HepG2 (cell line): ENCODE measurements around the gene CNR1.

ENCODE experiments used
- CTCF ChIP-seq: sonication (generic); formaldehyde crosslinking; IDR thresholded peaks from 2 replicates; pipeline ENCODE4 v1.5.0; 2020; ENCODE audit warnings: mild to moderate bottlenecking, missing genetic modification reagents, moderate library complexity
- E2F1 ChIP-seq: sonication (generic); formaldehyde crosslinking; IDR thresholded peaks from 2 replicates; pipeline ENCODE4 v1.5.0; 2020; ENCODE audit warnings: missing genetic modification reagents
- EZH2 ChIP-seq: conservative IDR thresholded peaks from 2 replicates; pipeline ENCODE4 v1.6.1; 2012; ENCODE audit warnings: mild to moderate bottlenecking, low read depth, low read length, moderate library complexity
- GTF2F1 ChIP-seq: fragments of 150-350 bp; IDR thresholded peaks from 2 replicates; pipeline ENCODE4 v1.6.1; 2014; ENCODE audit warnings: low read length
- MTF1 ChIP-seq: sonication (generic); formaldehyde crosslinking; IDR thresholded peaks from 2 replicates; pipeline ENCODE4 v1.5.0; 2020; ENCODE audit warnings: missing genetic modification reagents
- POLR2AphosphoS5 ChIP-seq: IDR thresholded peaks from 2 replicates; pipeline ENCODE4 v1.6.1; 2012; ENCODE audit warnings: low read depth, low read length
- ZNF326 ChIP-seq: sonication (generic); formaldehyde crosslinking; IDR thresholded peaks from 2 replicates; pipeline ENCODE4 v1.4.0; 2020; ENCODE audit warnings: missing genetic modification reagents, borderline replicate concordance

- TF ChIP-seq POLR2AphosphoS5 (no peak), GTF2F1 (no peak), EZH2 (no peak), ZNF326 (CRISPR knock-in tag) (no peak), CTCF (CRISPR knock-in tag) (no peak), MTF1 (CRISPR knock-in tag) (no peak), E2F1 (no peak)
Measured at GRCh38 chr6:88124925-88125557, 41.1 kb downstream of the CNR1 start.
